HUES48 (cell line): Measurements from ENCODE around the gene CENPO.

Experiments used
- H3K27ac ChIP-seq: one replicate; pipeline ENCODE4 v1.7.0; 2013; ENCODE audit warnings: low read depth, low read length, inconsistent platforms
- H3K27me3 ChIP-seq: 2 replicates; pipeline ENCODE4 v1.6.1; 2013; ENCODE audit warnings: mild to moderate bottlenecking, low read length; ENCODE audit not compliant: control insufficient read depth, insufficient read depth
- H3K36me3 ChIP-seq: 2 replicates; pipeline ENCODE4 v1.6.1; 2013; ENCODE audit warnings: low read length; ENCODE audit not compliant: control insufficient read depth, insufficient read depth
- H3K4me1 ChIP-seq: 2 replicates; pipeline ENCODE4 v1.6.1; 2013; ENCODE audit warnings: mild to moderate bottlenecking, low read length; ENCODE audit not compliant: control insufficient read depth, insufficient read depth
- H3K4me3 ChIP-seq: 2 replicates; pipeline ENCODE4 v1.5.1; 2013; ENCODE audit warnings: mild to moderate bottlenecking, low read depth, low read length
- H3K9ac ChIP-seq: 2 replicates; pipeline ENCODE4 v1.6.1; 2013; ENCODE audit warnings: mild to moderate bottlenecking, low read depth, low read length, moderate library complexity
- H3K9me3 ChIP-seq: 2 replicates; pipeline ENCODE4 v1.6.1; 2013; ENCODE audit warnings: low read length; ENCODE audit not compliant: control insufficient read depth, insufficient read depth

The CENPO gene

GRCh38 chr2:24824071-24824588 is 30.9 kb downstream of the CENPO start:
- H3K9ac ChIP-seq: no peak overlapping the region
- H3K36me3 ChIP-seq: peaks cover 58% of the 10 kb centered on the region
- H3K4me1 ChIP-seq: peaks cover 37% of the 10 kb centered on the region
- no peak overlapping the region for H3K27ac ChIP-seq
- H3K27me3 ChIP-seq: no peaks in the 10 kb centered on the region
- no peaks in the 10 kb centered on the region for H3K9me3 ChIP-seq
- no peak overlapping the region for H3K4me3 ChIP-seq

GRCh38 chr2:24824966-24825882 is 32.0 kb downstream of the CENPO start:
- Histone ChIP-seq H3K27ac (no peak overlapping the region), H3K36me3 (peaks cover 49% of the 10 kb centered on the region)

GRCh38 chr2:24825883-24826772 is 32.9 kb downstream of the CENPO start:
- H3K4me1 ChIP-seq: peaks cover 31% of the 10 kb centered on the region
- no peak overlapping the region for H3K4me3 ChIP-seq
- H3K9me3 ChIP-seq: no peaks in the 10 kb centered on the region
- peaks cover 46% of the 10 kb centered on the region for H3K36me3 ChIP-seq
- H3K27me3 ChIP-seq: no peaks in the 10 kb centered on the region
- no peak overlapping the region for H3K27ac ChIP-seq
- no peak overlapping the region for H3K9ac ChIP-seq

More at GRCh38 chr2:24824966-24825882, 32.0 kb downstream of the CENPO start:
- Histone ChIP-seq H3K4me3 (no peak overlapping the region), H3K9ac (no peak overlapping the region), H3K4me1 (peaks cover 37% of the 10 kb centered on the region), H3K9me3 (no peaks in the 10 kb centered on the region), H3K27me3 (no peaks in the 10 kb centered on the region)

GRCh38 chr2:24826773-24827145 is 33.5 kb downstream of the CENPO start:
- peaks cover 43% of the 10 kb centered on the region for H3K36me3 ChIP-seq
- H3K27me3 ChIP-seq: no peaks in the 10 kb centered on the region
- H3K27ac ChIP-seq: no peak overlapping the region
- no peak overlapping the region for H3K9ac ChIP-seq
- no peaks in the 10 kb centered on the region for H3K9me3 ChIP-seq
- peaks cover 25% of the 10 kb centered on the region for H3K4me1 ChIP-seq
- H3K4me3 ChIP-seq: no peak overlapping the region

- Histone ChIP-seq H3K4me3 (no peak overlapping the region), H3K27ac (peak overlapping the region; percentile 2), H3K9me3 (no peaks in the 10 kb centered on the region), H3K27me3 (no peaks in the 10 kb centered on the region), H3K36me3 (peaks cover 39% of the 10 kb centered on the region), H3K4me1 (peaks cover 21% of the 10 kb centered on the region), H3K9ac (no peak overlapping the region)
Measured at GRCh38 chr2:24827321-24828237, 34.4 kb downstream of the CENPO start.

- H3K27ac ChIP-seq: no peak overlapping the region
Measured at GRCh38 chr2:24828238-24828996, 35.2 kb downstream of the CENPO start.

GRCh38 chr2:24830351-24830750 is 37.1 kb downstream of the CENPO start:
- Histone ChIP-seq H3K27ac (no peak overlapping the region), H3K4me1 (peaks cover 25% of the 10 kb centered on the region), H3K4me3 (no peak overlapping the region), H3K9ac (no peak overlapping the region), H3K27me3 (no peaks in the 10 kb centered on the region), H3K36me3 (peaks cover 19% of the 10 kb centered on the region), H3K9me3 (no peaks in the 10 kb centered on the region)

More at GRCh38 chr2:24828238-24828996, 35.2 kb downstream of the CENPO start:
- Histone ChIP-seq H3K4me3 (no peak overlapping the region), H3K36me3 (peaks cover 30% of the 10 kb centered on the region), H3K4me1 (peaks cover 22% of the 10 kb centered on the region), H3K27me3 (no peaks in the 10 kb centered on the region), H3K9ac (no peak overlapping the region), H3K9me3 (no peaks in the 10 kb centered on the region)

GRCh38 chr2:24830786-24831185 is 37.6 kb downstream of the CENPO start:
- no peak overlapping the region for H3K27ac ChIP-seq
- H3K4me1 ChIP-seq: peaks cover 22% of the 10 kb centered on the region
- peaks cover 15% of the 10 kb centered on the region for H3K36me3 ChIP-seq
- H3K4me3 ChIP-seq: no peak overlapping the region
- no peaks in the 10 kb centered on the region for H3K9me3 ChIP-seq
- no peaks in the 10 kb centered on the region for H3K27me3 ChIP-seq
- H3K9ac ChIP-seq: no peak overlapping the region

- Histone ChIP-seq H3K4me1 (peaks cover 20% of the 10 kb centered on the region), H3K27me3 (no peaks in the 10 kb centered on the region), H3K27ac (no peak overlapping the region), H3K4me3 (no peak overlapping the region), H3K9me3 (no peaks in the 10 kb centered on the region), H3K9ac (no peak overlapping the region), H3K36me3 (peaks cover 18% of the 10 kb centered on the region)
Measured at GRCh38 chr2:24831221-24832072, 38.2 kb downstream of the CENPO start.
